ENCODE results near the gene PKN2. TPM values are rescaled to one million over a fixed set of nuclear protein-coding genes. Genes with fewer than 3 reads are reported as not detected.

PKN2 gene
- total RNA-seq, 4 donors from 2014 or later, result 31.4 to 80.4 (median 64.1) TPM

GRCh38 chr1:88658419-88658818 is 25.7 kb upstream of the PKN2 start:
- 43 to 69% methylated on average over 2 to 3 of the region's 3 CpGs for WGBS, 2 donors (ENCODE audit: low coverage in 1 of 2)
- Histone ChIP-seq H3K27ac (no peak overlapping the region), H3K9me3 (no peaks in the 10 kb centered on the region), H3K36me3 (no peaks in the 10 kb centered on the region), H3K4me3 (no peak overlapping the region), H3K4me1 (peaks cover 0 to 15% (median 3%) of the 10 kb centered on the region in 4 donors), H3K27me3 (no peaks in the 10 kb centered on the region)
- DNase-seq, result no peak
- in situ Hi-C loops (cut with MboI; ENCODE audit: low pct_ligation_motif_present in 1 of 4, low pct_unique_long_range_greater_than_20kb in 1 of 4, low sequenced_read_pairs in 3 of 4), result loop anchor here in 1 of 4 donors (10.0 kb wide), 1 partner anchor 216 kb away; no protein-coding TSS in a partner anchor
- no peak for TF ChIP-seq POLR2A (IDR thresholded peaks at IDR 0.05)
- no peak for TF ChIP-seq POLR2AphosphoS5 (IDR thresholded peaks at IDR 0.05)
- TF ChIP-seq, protein P1, sequence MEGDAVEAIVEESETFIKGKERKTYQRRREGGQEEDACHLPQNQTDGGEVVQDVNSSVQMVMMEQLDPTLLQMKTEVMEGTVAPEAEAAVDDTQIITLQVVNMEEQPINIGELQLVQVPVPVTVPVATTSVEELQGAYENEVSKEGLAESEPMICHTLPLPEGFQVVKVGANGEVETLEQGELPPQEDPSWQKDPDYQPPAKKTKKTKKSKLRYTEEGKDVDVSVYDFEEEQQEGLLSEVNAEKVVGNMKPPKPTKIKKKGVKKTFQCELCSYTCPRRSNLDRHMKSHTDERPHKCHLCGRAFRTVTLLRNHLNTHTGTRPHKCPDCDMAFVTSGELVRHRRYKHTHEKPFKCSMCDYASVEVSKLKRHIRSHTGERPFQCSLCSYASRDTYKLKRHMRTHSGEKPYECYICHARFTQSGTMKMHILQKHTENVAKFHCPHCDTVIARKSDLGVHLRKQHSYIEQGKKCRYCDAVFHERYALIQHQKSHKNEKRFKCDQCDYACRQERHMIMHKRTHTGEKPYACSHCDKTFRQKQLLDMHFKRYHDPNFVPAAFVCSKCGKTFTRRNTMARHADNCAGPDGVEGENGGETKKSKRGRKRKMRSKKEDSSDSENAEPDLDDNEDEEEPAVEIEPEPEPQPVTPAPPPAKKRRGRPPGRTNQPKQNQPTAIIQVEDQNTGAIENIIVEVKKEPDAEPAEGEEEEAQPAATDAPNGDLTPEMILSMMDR (IDR thresholded peaks at IDR 0.05), result no peak
- no peak for TF ChIP-seq EP300 (IDR thresholded peaks at IDR 0.05; ENCODE audit: low read depth)
- intact Hi-C loops (cut with DNase I; ENCODE audit: low total_unique reads), result loop anchor here (10.0 kb wide), 1 partner anchor 226 kb away; no protein-coding TSS in a partner anchor

DNA sequence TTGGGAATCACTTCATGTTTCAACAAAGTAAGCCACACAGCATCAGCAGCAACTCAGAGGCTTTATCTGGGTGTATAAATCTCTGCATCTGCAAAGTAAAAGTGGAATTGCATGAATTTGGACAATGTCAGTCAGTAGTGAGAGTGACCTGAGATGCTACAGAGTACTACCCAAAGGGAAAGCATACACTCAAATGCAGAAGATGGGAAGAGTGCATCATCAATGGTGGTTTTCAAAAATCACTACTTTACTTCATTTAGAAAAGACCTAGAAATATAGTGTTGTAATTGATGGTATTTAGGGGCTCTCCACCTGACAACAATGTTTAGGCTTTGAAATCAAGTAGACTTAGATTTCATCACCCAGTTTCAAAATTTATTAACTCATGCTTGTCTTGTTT is 24.5 kb upstream of the PKN2 start:
- intact Hi-C loops (cut with DNase I; ENCODE audit: low total_unique reads), result loop anchor here (10.0 kb wide), 1 partner anchor 225 kb away; no protein-coding TSS in a partner anchor
- H3K4me1 ChIP-seq, result peaks cover 0 to 15% (median 3%) of the 10 kb centered on the region in 4 donors
- no peaks in the 10 kb centered on the region for H3K9me3 ChIP-seq
- no peaks in the 10 kb centered on the region for H3K27me3 ChIP-seq
- DNase-seq, result no peak
- no peaks in the 10 kb centered on the region for H3K36me3 ChIP-seq
- H3K27ac ChIP-seq, result no peak overlapping the region
- in situ Hi-C loops (cut with MboI; ENCODE audit: low pct_ligation_motif_present in 1 of 4, low pct_unique_long_range_greater_than_20kb in 1 of 4, low sequenced_read_pairs in 3 of 4), result loop anchor here in 1 of 4 donors (10.0 kb wide), 1 partner anchor 215 kb away; no protein-coding TSS in a partner anchor
- TF ChIP-seq POLR2AphosphoS5 (IDR thresholded peaks at IDR 0.05) (no peak), EP300 (IDR thresholded peaks at IDR 0.05; ENCODE audit: low read depth) (no peak)
- TF ChIP-seq, protein P1 (IDR thresholded peaks at IDR 0.05), result no peak
- no peak overlapping the region for H3K4me3 ChIP-seq

- no peak for DNase-seq
- H3K4me3 ChIP-seq, result no peak overlapping the region
- no peaks in the 10 kb centered on the region for H3K27me3 ChIP-seq
- H3K4me1 ChIP-seq, result peaks cover 0 to 4% (median 0%) of the 10 kb centered on the region in 4 donors
- no peak overlapping the region for H3K27ac ChIP-seq
- no peak for TF ChIP-seq POLR2AphosphoS5 (IDR thresholded peaks at IDR 0.05)
- no peak for TF ChIP-seq POLR2A (IDR thresholded peaks at IDR 0.05)
- TF ChIP-seq EP300 (IDR thresholded peaks at IDR 0.05; ENCODE audit: low read depth), result no peak
- TF ChIP-seq, protein P1 (IDR thresholded peaks at IDR 0.05), result no peak
- no peaks in the 10 kb centered on the region for H3K9me3 ChIP-seq
- 53 to 68% methylated on average over 4 of the region's 4 CpGs for WGBS, 2 donors (ENCODE audit: low coverage in 1 of 2)
- in situ Hi-C loops (cut with MboI; ENCODE audit: low pct_ligation_motif_present in 1 of 4, low pct_unique_long_range_greater_than_20kb in 1 of 4, low sequenced_read_pairs in 3 of 4), result no loop called here
- H3K36me3 ChIP-seq, result no peaks in the 10 kb centered on the region
- intact Hi-C loops (cut with DNase I; ENCODE audit: low total_unique reads), result no loop called here
Measured at GRCh38 chr1:88661188-88661587, 22.9 kb upstream of the PKN2 start.

DNA sequence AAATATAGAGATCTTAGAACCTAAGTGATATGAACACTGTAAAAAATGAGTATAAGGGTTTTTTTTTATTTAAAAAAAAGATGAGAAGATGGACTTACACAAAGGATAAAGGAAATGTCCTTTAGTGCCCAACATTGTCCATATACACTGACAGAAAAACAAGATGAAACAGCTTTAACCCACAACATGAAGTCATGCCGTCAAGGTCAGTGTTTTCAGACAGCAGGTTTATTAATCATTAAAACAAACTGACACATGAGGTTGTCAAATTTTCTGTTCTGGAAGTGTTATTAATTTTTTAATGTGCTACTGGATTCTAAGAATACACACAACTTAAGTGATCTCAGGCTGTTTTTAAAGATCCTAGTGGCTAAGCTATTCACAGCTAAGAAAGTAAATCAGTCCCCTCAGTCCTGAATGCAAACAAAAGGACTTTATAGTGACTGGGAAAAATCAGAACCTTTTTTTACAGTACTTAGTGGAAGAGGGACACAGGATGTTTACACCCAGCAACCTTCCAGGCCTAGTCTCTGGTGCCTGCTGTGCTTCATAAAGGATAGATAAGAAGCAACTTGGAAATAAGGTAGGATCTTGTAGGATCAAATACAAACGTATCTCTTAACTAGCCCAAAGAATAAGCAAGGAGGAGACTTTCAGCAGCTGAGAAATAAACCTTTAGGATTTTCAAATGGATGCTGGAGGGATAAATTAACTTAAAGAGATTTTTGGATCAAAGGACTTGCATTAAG is 21.9 kb upstream of the PKN2 start:
- intact Hi-C loops (cut with DNase I; ENCODE audit: low total_unique reads), result no loop called here
- DNase-seq, result no peak
- TF ChIP-seq POLR2A (IDR thresholded peaks at IDR 0.05) (no peak), POLR2AphosphoS5 (IDR thresholded peaks at IDR 0.05) (no peak), EP300 (IDR thresholded peaks at IDR 0.05; ENCODE audit: low read depth) (no peak)
- TF ChIP-seq, protein P1 (IDR thresholded peaks at IDR 0.05), result no peak
- in situ Hi-C loops (cut with MboI; ENCODE audit: low pct_ligation_motif_present in 1 of 4, low pct_unique_long_range_greater_than_20kb in 1 of 4, low sequenced_read_pairs in 3 of 4), result no loop called here
- no peak overlapping the region for H3K4me3 ChIP-seq
- no peaks in the 10 kb centered on the region for H3K27me3 ChIP-seq
- no peaks in the 10 kb centered on the region for H3K9me3 ChIP-seq
- peaks cover 0 to 4% (median 0%) of the 10 kb centered on the region in 4 donors for H3K4me1 ChIP-seq
- 64 to 67% methylated on average over 2 of the region's 2 CpGs for WGBS, 2 donors (ENCODE audit: low coverage in 1 of 2)
- H3K36me3 ChIP-seq, result no peaks in the 10 kb centered on the region
- H3K27ac ChIP-seq, result no peak overlapping the region

All from transverse colon (tissue), 4 donors.